ENCODE results near the gene TCHHL1.

DNA sequence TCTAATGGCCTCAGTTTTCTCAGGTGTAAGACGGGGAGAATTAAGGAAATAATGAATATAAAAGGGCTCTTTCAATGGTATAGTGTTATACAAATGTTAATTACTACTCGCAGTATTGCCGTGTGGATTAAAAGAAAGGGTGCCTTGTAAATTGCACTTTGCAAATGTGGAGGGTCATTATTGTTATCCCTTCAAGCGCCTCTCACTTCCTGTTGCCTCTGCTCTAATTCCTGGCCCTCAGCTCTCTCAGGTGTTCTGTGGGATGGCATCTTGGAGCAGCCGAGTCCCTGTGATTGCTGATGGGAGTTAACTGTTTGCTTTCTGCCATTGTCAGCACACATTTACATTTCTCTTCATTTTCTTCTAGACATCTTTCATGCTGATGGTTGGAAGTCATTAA, 45.0 kb downstream of the TCHHL1 start:
- TF ChIP-seq SP1 (IDR thresholded peaks at IDR 0.05; ENCODE audit: low read depth) (no peak), CBX3 (IDR thresholded peaks at IDR 0.05; ENCODE audit: low read depth) (no peak), SRF (IDR thresholded peaks at IDR 0.05; ENCODE audit: low read depth) (no peak), ZNF274 (IDR thresholded peaks at IDR 0.05; ENCODE audit: low read depth, low read length) (no peak), SIN3A (IDR thresholded peaks at IDR 0.05; ENCODE audit: low read depth) (no peak), CEBPB (IDR thresholded peaks at IDR 0.05; ENCODE audit: low read depth) (no peak), ZFX (IDR thresholded peaks at IDR 0.05) (no peak), FOSL1 (IDR thresholded peaks at IDR 0.05; ENCODE audit: low read depth) (no peak), EZH2phosphoT487 (IDR thresholded peaks at IDR 0.05; ENCODE audit: borderline replicate concordance) (no peak)
- TF ChIP-seq, protein P1, sequence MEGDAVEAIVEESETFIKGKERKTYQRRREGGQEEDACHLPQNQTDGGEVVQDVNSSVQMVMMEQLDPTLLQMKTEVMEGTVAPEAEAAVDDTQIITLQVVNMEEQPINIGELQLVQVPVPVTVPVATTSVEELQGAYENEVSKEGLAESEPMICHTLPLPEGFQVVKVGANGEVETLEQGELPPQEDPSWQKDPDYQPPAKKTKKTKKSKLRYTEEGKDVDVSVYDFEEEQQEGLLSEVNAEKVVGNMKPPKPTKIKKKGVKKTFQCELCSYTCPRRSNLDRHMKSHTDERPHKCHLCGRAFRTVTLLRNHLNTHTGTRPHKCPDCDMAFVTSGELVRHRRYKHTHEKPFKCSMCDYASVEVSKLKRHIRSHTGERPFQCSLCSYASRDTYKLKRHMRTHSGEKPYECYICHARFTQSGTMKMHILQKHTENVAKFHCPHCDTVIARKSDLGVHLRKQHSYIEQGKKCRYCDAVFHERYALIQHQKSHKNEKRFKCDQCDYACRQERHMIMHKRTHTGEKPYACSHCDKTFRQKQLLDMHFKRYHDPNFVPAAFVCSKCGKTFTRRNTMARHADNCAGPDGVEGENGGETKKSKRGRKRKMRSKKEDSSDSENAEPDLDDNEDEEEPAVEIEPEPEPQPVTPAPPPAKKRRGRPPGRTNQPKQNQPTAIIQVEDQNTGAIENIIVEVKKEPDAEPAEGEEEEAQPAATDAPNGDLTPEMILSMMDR (IDR thresholded peaks at IDR 0.05 in 2 of 3, conservative IDR thresholded peaks at IDR 0.05 in 1 of 3; ENCODE audit: borderline replicate concordance in 1 of 3, insufficient read depth in 1 of 3, low read depth in 2 of 3, low read length in 2 of 3), result no peak
- TF ChIP-seq, protein P2, sequence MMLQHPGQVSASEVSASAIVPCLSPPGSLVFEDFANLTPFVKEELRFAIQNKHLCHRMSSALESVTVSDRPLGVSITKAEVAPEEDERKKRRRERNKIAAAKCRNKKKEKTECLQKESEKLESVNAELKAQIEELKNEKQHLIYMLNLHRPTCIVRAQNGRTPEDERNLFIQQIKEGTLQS (IDR thresholded peaks at IDR 0.05), result no peak
- TF ChIP-seq, protein P3, sequence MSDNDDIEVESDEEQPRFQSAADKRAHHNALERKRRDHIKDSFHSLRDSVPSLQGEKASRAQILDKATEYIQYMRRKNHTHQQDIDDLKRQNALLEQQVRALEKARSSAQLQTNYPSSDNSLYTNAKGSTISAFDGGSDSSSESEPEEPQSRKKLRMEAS (IDR thresholded peaks at IDR 0.05), result no peak
- TF ChIP-seq, protein P4, sequence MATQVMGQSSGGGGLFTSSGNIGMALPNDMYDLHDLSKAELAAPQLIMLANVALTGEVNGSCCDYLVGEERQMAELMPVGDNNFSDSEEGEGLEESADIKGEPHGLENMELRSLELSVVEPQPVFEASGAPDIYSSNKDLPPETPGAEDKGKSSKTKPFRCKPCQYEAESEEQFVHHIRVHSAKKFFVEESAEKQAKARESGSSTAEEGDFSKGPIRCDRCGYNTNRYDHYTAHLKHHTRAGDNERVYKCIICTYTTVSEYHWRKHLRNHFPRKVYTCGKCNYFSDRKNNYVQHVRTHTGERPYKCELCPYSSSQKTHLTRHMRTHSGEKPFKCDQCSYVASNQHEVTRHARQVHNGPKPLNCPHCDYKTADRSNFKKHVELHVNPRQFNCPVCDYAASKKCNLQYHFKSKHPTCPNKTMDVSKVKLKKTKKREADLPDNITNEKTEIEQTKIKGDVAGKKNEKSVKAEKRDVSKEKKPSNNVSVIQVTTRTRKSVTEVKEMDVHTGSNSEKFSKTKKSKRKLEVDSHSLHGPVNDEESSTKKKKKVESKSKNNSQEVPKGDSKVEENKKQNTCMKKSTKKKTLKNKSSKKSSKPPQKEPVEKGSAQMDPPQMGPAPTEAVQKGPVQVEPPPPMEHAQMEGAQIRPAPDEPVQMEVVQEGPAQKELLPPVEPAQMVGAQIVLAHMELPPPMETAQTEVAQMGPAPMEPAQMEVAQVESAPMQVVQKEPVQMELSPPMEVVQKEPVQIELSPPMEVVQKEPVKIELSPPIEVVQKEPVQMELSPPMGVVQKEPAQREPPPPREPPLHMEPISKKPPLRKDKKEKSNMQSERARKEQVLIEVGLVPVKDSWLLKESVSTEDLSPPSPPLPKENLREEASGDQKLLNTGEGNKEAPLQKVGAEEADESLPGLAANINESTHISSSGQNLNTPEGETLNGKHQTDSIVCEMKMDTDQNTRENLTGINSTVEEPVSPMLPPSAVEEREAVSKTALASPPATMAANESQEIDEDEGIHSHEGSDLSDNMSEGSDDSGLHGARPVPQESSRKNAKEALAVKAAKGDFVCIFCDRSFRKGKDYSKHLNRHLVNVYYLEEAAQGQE (IDR thresholded peaks at IDR 0.05; ENCODE audit: low read depth), result no peak

Measured in HCT116 (cell line).